Activated CD4-positive, alpha-beta T cell treated with anti-CD3 and anti-CD28 coated beads for 48 hours (primary cell): ENCODE results near the gene TMEM272.
A peak's percentile ranks its signal among the peaks of the same experiment; 100 is the strongest.

ENCODE experiments used
- DNase-seq: peaks from one replicate; pipeline ENCODE4 v3.0.0-alpha.2; 2020

The TMEM272 gene

GRCh38 chr13:51844862-51845573 is at the start of gene TMEM272:
TSS of gene TMEM272 (minus strand) at chr13:51845177. CDS start at chr13:51838530, 6,647 bp downstream.
- DNase-seq = peak; percentile 79

GRCh38 chr13:51894239-51894638 is 49.3 kb upstream of the TMEM272 start:
- DNase-seq = no peak

- DNase-seq = no peak
These were observed 47.7 kb upstream of the TMEM272 start for GRCh38 chr13:51892657-51893056.

GRCh38 chr13:51887468-51887867 is 42.5 kb upstream of the TMEM272 start:
- DNase-seq = no peak

GRCh38 chr13:51885651-51886050 is 40.7 kb upstream of the TMEM272 start:
- no peak for DNase-seq

GRCh38 chr13:51883226-51883600 is 38.2 kb upstream of the TMEM272 start:
- DNase-seq = no peak

GRCh38 chr13:51882570-51883225 is 37.7 kb upstream of the TMEM272 start:
- DNase-seq = no peak

- DNase-seq = no peak
These were observed 36.3 kb upstream of the TMEM272 start for GRCh38 chr13:51881296-51881695.

- no peak for DNase-seq
These were observed 34.2 kb upstream of the TMEM272 start for GRCh38 chr13:51879133-51879532.

- DNase-seq = no peak
These were observed 29.7 kb upstream of the TMEM272 start for GRCh38 chr13:51874651-51875050.

GRCh38 chr13:51873837-51874236 is 28.9 kb upstream of the TMEM272 start:
- no peak for DNase-seq

GRCh38 chr13:51873117-51873798 is 28.3 kb upstream of the TMEM272 start:
- DNase-seq = no peak

GRCh38 chr13:51870616-51871015 is 25.6 kb upstream of the TMEM272 start:
- no peak for DNase-seq

- DNase-seq = no peak
These were observed 24.9 kb upstream of the TMEM272 start for GRCh38 chr13:51869916-51870315.

- no peak for DNase-seq
These were observed 22.1 kb upstream of the TMEM272 start for GRCh38 chr13:51867062-51867461.

GRCh38 chr13:51865838-51866237 is 20.9 kb upstream of the TMEM272 start:
- DNase-seq = no peak

- DNase-seq = no peak
These were observed 18.0 kb upstream of the TMEM272 start for GRCh38 chr13:51862957-51863356.

GRCh38 chr13:51861723-51862300 is 16.8 kb upstream of the TMEM272 start, which contains the start of gene CCDC70:
TSS of gene CCDC70 (plus strand) at chr13:51861969. CDS start at chr13:51865412, 3,443 bp downstream.
- DNase-seq = peak; percentile 42

- no peak for DNase-seq
These were observed 13.7 kb upstream of the TMEM272 start for GRCh38 chr13:51858433-51859247.

- no peak for DNase-seq
These were observed 12.0 kb upstream of the TMEM272 start for GRCh38 chr13:51856998-51857397.

- no peak for DNase-seq
These were observed 11.2 kb upstream of the TMEM272 start for GRCh38 chr13:51856027-51856736.
